ENCODE results near the gene TMEM185B.

Gene TMEM185B

GRCh38 chr2:120192280-120192679, 30.9 kb downstream of the TMEM185B start:
- H3K36me3 Mint-ChIP-seq (ENCODE audit: low read depth) = peaks cover 13% of the 10 kb centered on the region
- no peaks in the 10 kb centered on the region for H3K27me3 Mint-ChIP-seq (ENCODE audit: low read depth)
- peaks cover 47% of the 10 kb centered on the region for H3K9me3 Mint-ChIP-seq
- H3K27ac Mint-ChIP-seq = no peak overlapping the region
- H3K4me3 Mint-ChIP-seq = no peak overlapping the region
- H3K4me1 Mint-ChIP-seq = no peaks in the 10 kb centered on the region
- TF ChIP-seq CTCF (IDR thresholded peaks at IDR 0.05; ENCODE audit: unreplicated experiment in 3 of 3) = no peak

- H3K4me1 Mint-ChIP-seq = no peaks in the 10 kb centered on the region
- TF ChIP-seq CTCF (IDR thresholded peaks at IDR 0.05; ENCODE audit: unreplicated experiment in 3 of 3) = no peak
- H3K27me3 Mint-ChIP-seq (ENCODE audit: low read depth) = no peaks in the 10 kb centered on the region
- H3K9me3 Mint-ChIP-seq = peaks cover 50% of the 10 kb centered on the region
- H3K27ac Mint-ChIP-seq = no peak overlapping the region
- no peak overlapping the region for H3K4me3 Mint-ChIP-seq
- peaks cover 29% of the 10 kb centered on the region for H3K36me3 Mint-ChIP-seq (ENCODE audit: low read depth)
Observed at GRCh38 chr2:120189189-120189588, 34.0 kb downstream of the TMEM185B start.

GRCh38 chr2:120182019-120182560, 41.1 kb downstream of the TMEM185B start:
- no peaks in the 10 kb centered on the region for H3K27me3 Mint-ChIP-seq (ENCODE audit: low read depth)
- peaks cover 56% of the 10 kb centered on the region for H3K36me3 Mint-ChIP-seq (ENCODE audit: low read depth)
- peaks cover 12% of the 10 kb centered on the region for H3K9me3 Mint-ChIP-seq
- TF ChIP-seq CTCF (IDR thresholded peaks at IDR 0.05; ENCODE audit: unreplicated experiment in 3 of 3) = no peak
- H3K27ac Mint-ChIP-seq = no peak overlapping the region
- H3K4me3 Mint-ChIP-seq = no peak overlapping the region
- no peaks in the 10 kb centered on the region for H3K4me1 Mint-ChIP-seq

GRCh38 chr2:120180066-120180465, 43.1 kb downstream of the TMEM185B start:
- Mint-ChIP-seq H3K27ac (no peak overlapping the region), H3K36me3 (ENCODE audit: low read depth) (peaks cover 55% of the 10 kb centered on the region), H3K27me3 (ENCODE audit: low read depth) (no peaks in the 10 kb centered on the region), H3K9me3 (peaks cover under 1% of the 10 kb centered on the region), H3K4me1 (no peaks in the 10 kb centered on the region), H3K4me3 (no peak overlapping the region)
- TF ChIP-seq CTCF (IDR thresholded peaks at IDR 0.05; ENCODE audit: unreplicated experiment in 3 of 3) = no peak

- peaks cover 52% of the 10 kb centered on the region for H3K36me3 Mint-ChIP-seq (ENCODE audit: low read depth)
- H3K4me3 Mint-ChIP-seq = no peak overlapping the region
- H3K27me3 Mint-ChIP-seq (ENCODE audit: low read depth) = no peaks in the 10 kb centered on the region
- no peak overlapping the region for H3K27ac Mint-ChIP-seq
- no peaks in the 10 kb centered on the region for H3K9me3 Mint-ChIP-seq
- TF ChIP-seq CTCF (IDR thresholded peaks at IDR 0.05; ENCODE audit: unreplicated experiment in 3 of 3) = no peak
- no peaks in the 10 kb centered on the region for H3K4me1 Mint-ChIP-seq
Observed at GRCh38 chr2:120179396-120179795, 43.8 kb downstream of the TMEM185B start.

GRCh38 chr2:120177973-120178372, 45.2 kb downstream of the TMEM185B start:
- TF ChIP-seq CTCF (IDR thresholded peaks at IDR 0.05; ENCODE audit: unreplicated experiment in 3 of 3) = no peak
- Mint-ChIP-seq H3K27ac (no peak overlapping the region), H3K27me3 (ENCODE audit: low read depth) (no peaks in the 10 kb centered on the region), H3K9me3 (no peaks in the 10 kb centered on the region), H3K4me1 (no peaks in the 10 kb centered on the region), H3K4me3 (no peak overlapping the region), H3K36me3 (ENCODE audit: low read depth) (peaks cover 42% of the 10 kb centered on the region)
